HG03175 (cell line): Measurements from ENCODE around the gene GALK2.
"Not testable (repeated sequence)": the region's sequence is repeated elsewhere in the genome, so short reads cannot be mapped to it uniquely, and the experiment has no call there.

Experiments
- ATAC-seq: cut with Tn5 transposase; IDR thresholded peaks from one replicate; pipeline ENCODE4 v1.9.1; 2021; ENCODE audit warnings: mild to moderate bottlenecking, moderate library complexity; ENCODE audit not compliant: unreplicated experiment

GALK2 gene

GRCh38 chr15:49163678-49164077, 6.4 kb upstream of the GALK2 start:
- ATAC-seq, result no peak

- no peak for ATAC-seq
These were observed 5.2 kb upstream of the GALK2 start for GRCh38 chr15:49164865-49165264.

- ATAC-seq, result no peak
These were observed 2.0 kb upstream of the GALK2 start for GRCh38 chr15:49168016-49168415.

- ATAC-seq, result no peak
These were observed 1.7 kb downstream of the GALK2 start for GRCh38 chr15:49171790-49172189.

GRCh38 chr15:49174902-49175301, 4.9 kb downstream of the GALK2 start:
- no peak for ATAC-seq

- ATAC-seq, result not testable (repeated sequence)
These were observed 5.7 kb downstream of the GALK2 start for GRCh38 chr15:49175582-49176397.

GRCh38 chr15:49178497-49178896, 8.4 kb downstream of the GALK2 start:
- ATAC-seq, result no peak

- no peak for ATAC-seq
These were observed 9.6 kb downstream of the GALK2 start for GRCh38 chr15:49179433-49180190.

- no peak for ATAC-seq
These were observed 12.1 kb downstream of the GALK2 start for GRCh38 chr15:49182128-49182527.

- not testable (repeated sequence) for ATAC-seq
These were observed 13.7 kb downstream of the GALK2 start for GRCh38 chr15:49183741-49184140.

- ATAC-seq, result peak; percentile 92
These were observed 15.4 kb downstream of the GALK2 start for GRCh38 chr15:49185473-49185872.

GRCh38 chr15:49187549-49188245, 17.6 kb downstream of the GALK2 start:
- ATAC-seq, result no peak

- ATAC-seq, result no peak
These were observed 18.9 kb downstream of the GALK2 start for GRCh38 chr15:49188933-49189332.

GRCh38 chr15:49189631-49190030, 19.6 kb downstream of the GALK2 start:
- ATAC-seq, result no peak

GRCh38 chr15:49190586-49190985, 20.5 kb downstream of the GALK2 start:
- ATAC-seq, result no peak

GRCh38 chr15:49191892-49192291, 21.8 kb downstream of the GALK2 start:
- no peak for ATAC-seq

GRCh38 chr15:49196856-49197255, 26.8 kb downstream of the GALK2 start:
- no peak for ATAC-seq

GRCh38 chr15:49199666-49200065, 29.6 kb downstream of the GALK2 start:
- no peak for ATAC-seq

- ATAC-seq, result no peak
These were observed 30.3 kb downstream of the GALK2 start for GRCh38 chr15:49200347-49200746.

- ATAC-seq, result not testable (repeated sequence)
These were observed 38.1 kb downstream of the GALK2 start for GRCh38 chr15:49208102-49208501.

GRCh38 chr15:49212897-49213296, 42.9 kb downstream of the GALK2 start:
- no peak for ATAC-seq
